Measurements from ENCODE around the gene ABCC4. TPM values are rescaled to one million over a fixed set of nuclear protein-coding genes. Genes with fewer than 3 reads are reported as not detected.
A peak's percentile ranks its signal among the peaks of the same experiment; 100 is the strongest.

The ABCC4 gene
- total and polyA plus RNA-seq, 2 donors (not counting 1 experiment from before 2014, with no cell fraction given): 35.2 to 98.8 TPM

- Histone ChIP-seq H2AFZ (ENCODE audit: low read length) (no peak overlapping the region), H3K4me1 (ENCODE audit: control insufficient read depth, extremely low read depth, insufficient read depth, low read length) (no peaks in the 10 kb centered on the region), H3K27me3 (ENCODE audit: control insufficient read depth, insufficient read depth, low read length) (peaks cover 8% of the 10 kb centered on the region), H3K4me2 (ENCODE audit: extremely low read depth, insufficient read depth, low read length) (no peak overlapping the region), H3K27ac (ENCODE audit: insufficient read depth, low read length) (no peak overlapping the region), H3K36me3 (ENCODE audit: control insufficient read depth, insufficient read depth, low read length) (no peaks in the 10 kb centered on the region), H3K9ac (ENCODE audit: insufficient read depth, low read length) (no peak overlapping the region), H3K4me3 (replicated peaks in 1 of 4; ENCODE audit: control extremely low read depth in 1 of 4, insufficient read depth in 1 of 4, low read depth in 3 of 4, low read length in 4 of 4) (peak overlapping the region in 1 of 4 experiments; percentile 43), H3K79me2 (ENCODE audit: control insufficient read depth, insufficient read depth, low read length) (no peaks in the 10 kb centered on the region), H4K20me1 (ENCODE audit: control insufficient read depth, extremely low read depth, insufficient read depth, low read length) (no peaks in the 10 kb centered on the region), H3K9me3 (ENCODE audit: control insufficient read depth, insufficient read depth, low read depth, low read length) (no peaks in the 10 kb centered on the region)
- DNase-seq (ENCODE audit: low read depth in 2 of 2): no peak
- TF ChIP-seq EZH2 (IDR thresholded peaks at IDR 0.05; ENCODE audit: low read length, missing control alignments) (peak; percentile 33), CTCF (conservative IDR thresholded peaks at IDR 0.05 in 1 of 2, IDR thresholded peaks at IDR 0.05 in 1 of 2; ENCODE audit: low read depth in 1 of 2, low read length in 2 of 2) (no peak)
Observed at GRCh38 chr13:95003019-95003813, 298.0 kb downstream of the ABCC4 start.

GRCh38 chr13:95002126-95002525 lies 299.1 kb downstream of the ABCC4 start:
- Histone ChIP-seq H3K4me2 (ENCODE audit: extremely low read depth, insufficient read depth, low read length) (no peak overlapping the region), H3K36me3 (ENCODE audit: control insufficient read depth, insufficient read depth, low read length) (no peaks in the 10 kb centered on the region), H2AFZ (ENCODE audit: low read length) (no peak overlapping the region), H3K27ac (ENCODE audit: insufficient read depth, low read length) (no peak overlapping the region), H4K20me1 (ENCODE audit: control insufficient read depth, extremely low read depth, insufficient read depth, low read length) (no peaks in the 10 kb centered on the region), H3K4me3 (replicated peaks in 1 of 4; ENCODE audit: control extremely low read depth in 1 of 4, insufficient read depth in 1 of 4, low read depth in 3 of 4, low read length in 4 of 4) (no peak overlapping the region), H3K9ac (ENCODE audit: insufficient read depth, low read length) (no peak overlapping the region), H3K9me3 (ENCODE audit: control insufficient read depth, insufficient read depth, low read depth, low read length) (no peaks in the 10 kb centered on the region), H3K4me1 (ENCODE audit: control insufficient read depth, extremely low read depth, insufficient read depth, low read length) (no peaks in the 10 kb centered on the region), H3K79me2 (ENCODE audit: control insufficient read depth, insufficient read depth, low read length) (no peaks in the 10 kb centered on the region), H3K27me3 (ENCODE audit: control insufficient read depth, insufficient read depth, low read length) (peaks cover 8% of the 10 kb centered on the region)
- no peak for DNase-seq (ENCODE audit: low read depth in 2 of 2)
- no peak for TF ChIP-seq EZH2 (IDR thresholded peaks at IDR 0.05; ENCODE audit: low read length, missing control alignments)
- no peak for TF ChIP-seq CTCF (conservative IDR thresholded peaks at IDR 0.05 in 1 of 2, IDR thresholded peaks at IDR 0.05 in 1 of 2; ENCODE audit: low read depth in 1 of 2, low read length in 2 of 2)

DNA sequence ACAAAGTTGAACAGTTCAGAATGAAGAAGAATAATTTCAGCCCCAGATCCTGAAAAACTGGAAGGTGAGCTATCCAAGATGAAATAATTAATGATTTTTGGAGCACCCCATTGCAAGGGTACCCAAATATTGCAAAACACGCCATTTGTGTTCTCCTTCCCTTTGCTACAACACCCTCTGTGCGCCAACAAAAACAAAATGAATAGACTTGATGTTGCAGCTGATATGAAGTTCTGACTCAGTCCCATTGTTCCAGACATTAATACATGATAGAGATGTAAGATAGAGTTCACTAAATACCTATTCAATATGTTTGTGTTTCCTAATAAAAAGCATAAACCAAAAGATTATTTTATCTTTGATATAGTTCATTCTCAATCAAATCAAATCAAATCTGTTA lies 301.4 kb downstream of the ABCC4 start:
- no peaks in the 10 kb centered on the region for H3K79me2 ChIP-seq (ENCODE audit: control insufficient read depth, insufficient read depth, low read length)
- no peaks in the 10 kb centered on the region for H4K20me1 ChIP-seq (ENCODE audit: control insufficient read depth, extremely low read depth, insufficient read depth, low read length)
- no peaks in the 10 kb centered on the region for H3K9me3 ChIP-seq (ENCODE audit: control insufficient read depth, insufficient read depth, low read depth, low read length)
- no peak for TF ChIP-seq EZH2 (IDR thresholded peaks at IDR 0.05; ENCODE audit: low read length, missing control alignments)
- TF ChIP-seq CTCF (conservative IDR thresholded peaks at IDR 0.05 in 1 of 2, IDR thresholded peaks at IDR 0.05 in 1 of 2; ENCODE audit: low read depth in 1 of 2, low read length in 2 of 2): no peak
- peaks cover 8% of the 10 kb centered on the region for H3K27me3 ChIP-seq (ENCODE audit: control insufficient read depth, insufficient read depth, low read length)
- H3K27ac ChIP-seq (ENCODE audit: insufficient read depth, low read length): no peak overlapping the region
- no peak overlapping the region for H3K9ac ChIP-seq (ENCODE audit: insufficient read depth, low read length)
- no peak overlapping the region for H2AFZ ChIP-seq (ENCODE audit: low read length)
- peak in 1 of 2 donors; percentile 40 for DNase-seq (ENCODE audit: low read depth in 2 of 2)
- no peaks in the 10 kb centered on the region for H3K36me3 ChIP-seq (ENCODE audit: control insufficient read depth, insufficient read depth, low read length)
- no peaks in the 10 kb centered on the region for H3K4me1 ChIP-seq (ENCODE audit: control insufficient read depth, extremely low read depth, insufficient read depth, low read length)
- H3K4me2 ChIP-seq (ENCODE audit: extremely low read depth, insufficient read depth, low read length): no peak overlapping the region
- no peak overlapping the region for H3K4me3 ChIP-seq (replicated peaks in 1 of 4; ENCODE audit: control extremely low read depth in 1 of 4, insufficient read depth in 1 of 4, low read depth in 3 of 4, low read length in 4 of 4)
